Measurements from ENCODE around the gene SEC22A.

The SEC22A gene

GRCh38 chr3:123287962-123288302, 86.2 kb downstream of the SEC22A start:
- DNase-seq (ENCODE audit: low read depth, low spot score): no peak

- DNase-seq (ENCODE audit: low read depth, low spot score): no peak
These were observed 87.8 kb downstream of the SEC22A start for GRCh38 chr3:123289391-123290106.

- no peak for DNase-seq (ENCODE audit: low read depth, low spot score)
These were observed 88.6 kb downstream of the SEC22A start for GRCh38 chr3:123290107-123290930.

- DNase-seq (ENCODE audit: low read depth, low spot score): no peak
These were observed 89.2 kb downstream of the SEC22A start for GRCh38 chr3:123290962-123291361.

GRCh38 chr3:123291404-123291803, 89.7 kb downstream of the SEC22A start:
- no peak for DNase-seq (ENCODE audit: low read depth, low spot score)

- DNase-seq (ENCODE audit: low read depth, low spot score): no peak
These were observed 90.9 kb downstream of the SEC22A start for GRCh38 chr3:123292321-123293310.

GRCh38 chr3:123294296-123294938, 92.7 kb downstream of the SEC22A start:
- DNase-seq (ENCODE audit: low read depth, low spot score): no peak

- no peak for DNase-seq (ENCODE audit: low read depth, low spot score)
These were observed 93.6 kb downstream of the SEC22A start for GRCh38 chr3:123295171-123295900.

GRCh38 chr3:123295901-123296250, 94.1 kb downstream of the SEC22A start:
- no peak for DNase-seq (ENCODE audit: low read depth, low spot score)

GRCh38 chr3:123296261-123296660, 94.5 kb downstream of the SEC22A start:
- DNase-seq (ENCODE audit: low read depth, low spot score): no peak

GRCh38 chr3:123296836-123297626, 95.3 kb downstream of the SEC22A start:
- DNase-seq (ENCODE audit: low read depth, low spot score): no peak

GRCh38 chr3:123297627-123297899, 95.8 kb downstream of the SEC22A start:
- no peak for DNase-seq (ENCODE audit: low read depth, low spot score)

- DNase-seq (ENCODE audit: low read depth, low spot score): no peak
These were observed 97.2 kb downstream of the SEC22A start for GRCh38 chr3:123298903-123299302.

GRCh38 chr3:123299581-123299980, 97.8 kb downstream of the SEC22A start:
- DNase-seq (ENCODE audit: low read depth, low spot score): no peak

GRCh38 chr3:123300056-123300455, 98.3 kb downstream of the SEC22A start:
- no peak for DNase-seq (ENCODE audit: low read depth, low spot score)

GRCh38 chr3:123300583-123300982, 98.8 kb downstream of the SEC22A start:
- no peak for DNase-seq (ENCODE audit: low read depth, low spot score)

GRCh38 chr3:123301331-123302184, 99.8 kb downstream of the SEC22A start:
- DNase-seq (ENCODE audit: low read depth, low spot score): no peak

- no peak for DNase-seq (ENCODE audit: low read depth, low spot score)
These were observed 101.2 kb downstream of the SEC22A start for GRCh38 chr3:123302961-123303360.

- DNase-seq (ENCODE audit: low read depth, low spot score): no peak
These were observed 102.3 kb downstream of the SEC22A start for GRCh38 chr3:123303976-123304560.

All from activated naive CD8-positive, alpha-beta T cell treated with anti-CD3 and anti-CD28 coated beads, Interleukin-2, amount 50 U/mL, for 16 hours (primary cell).